NCI-H1048 (cell line): ENCODE results near the gene EXD3.
"Not testable (repeated sequence)": the region's sequence is repeated elsewhere in the genome, so short reads cannot be mapped to it uniquely, and the experiment has no call there.

Experiments used
- DNase-seq: peaks from one replicate; lab custom pipeline; 2025; lab: John Stamatoyannopoulos, UW

The EXD3 gene

GRCh38 chr9:137339908-137340462 is 83.0 kb downstream of the EXD3 start:
- not testable (repeated sequence) for DNase-seq

DNA sequence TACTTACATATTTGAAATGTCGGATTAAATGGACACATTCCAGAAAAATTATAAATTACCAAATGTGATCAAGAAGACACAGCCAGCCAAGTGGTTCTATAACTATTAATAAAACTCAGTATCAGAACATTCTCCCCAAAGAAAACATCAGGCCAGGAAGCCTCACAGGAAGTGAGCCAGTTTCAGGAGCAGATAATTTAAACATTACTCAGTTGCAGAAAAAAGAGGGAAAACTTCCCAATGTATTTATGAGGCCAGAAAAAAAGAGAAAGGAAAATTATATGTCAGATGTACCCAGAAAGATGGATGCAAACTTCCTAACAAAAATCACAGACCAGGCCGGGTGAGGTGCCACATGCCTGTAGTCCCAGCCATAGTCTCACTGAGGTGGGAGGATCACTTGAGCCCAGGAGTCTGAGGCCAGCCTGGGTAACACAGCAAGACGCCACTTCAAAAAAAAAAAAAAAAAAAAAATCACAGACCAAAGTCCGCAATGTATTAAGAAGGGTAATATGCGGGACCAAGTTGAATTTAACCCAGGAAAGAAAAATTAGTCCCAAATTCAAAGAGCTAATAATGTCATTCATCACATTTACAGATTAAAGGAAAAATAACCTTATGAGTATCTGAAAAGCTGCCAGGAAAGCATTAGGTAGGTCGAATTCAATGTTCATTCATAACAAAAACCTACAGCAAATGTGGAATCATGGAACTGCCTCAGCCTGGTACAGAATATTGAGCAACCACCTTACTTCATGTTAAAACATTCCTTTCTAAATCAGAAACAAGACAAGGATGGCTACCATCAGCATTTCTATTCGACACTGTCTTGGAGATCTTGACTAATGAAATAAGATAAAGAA is 83.7 kb downstream of the EXD3 start:
- no peak for DNase-seq

DNA sequence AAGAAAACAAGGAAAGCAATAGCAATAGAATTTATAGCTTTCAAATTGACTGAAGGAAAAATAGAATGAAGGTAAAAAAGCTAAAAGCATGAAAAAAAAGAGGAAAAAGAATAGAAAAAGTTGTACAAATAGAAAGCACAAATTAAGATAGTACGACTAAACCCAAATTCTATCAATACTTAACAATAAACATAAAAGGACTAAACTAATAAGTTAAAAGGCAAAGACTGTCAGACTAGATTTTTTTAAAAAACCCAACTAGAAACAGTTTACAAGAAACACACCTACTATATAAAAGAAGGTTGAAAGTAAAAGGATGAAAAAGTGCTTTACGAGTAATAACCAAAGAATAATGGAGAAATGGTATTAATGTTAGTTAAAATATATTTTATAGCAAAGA is 86.2 kb downstream of the EXD3 start:
- DNase-seq: no peak

DNA sequence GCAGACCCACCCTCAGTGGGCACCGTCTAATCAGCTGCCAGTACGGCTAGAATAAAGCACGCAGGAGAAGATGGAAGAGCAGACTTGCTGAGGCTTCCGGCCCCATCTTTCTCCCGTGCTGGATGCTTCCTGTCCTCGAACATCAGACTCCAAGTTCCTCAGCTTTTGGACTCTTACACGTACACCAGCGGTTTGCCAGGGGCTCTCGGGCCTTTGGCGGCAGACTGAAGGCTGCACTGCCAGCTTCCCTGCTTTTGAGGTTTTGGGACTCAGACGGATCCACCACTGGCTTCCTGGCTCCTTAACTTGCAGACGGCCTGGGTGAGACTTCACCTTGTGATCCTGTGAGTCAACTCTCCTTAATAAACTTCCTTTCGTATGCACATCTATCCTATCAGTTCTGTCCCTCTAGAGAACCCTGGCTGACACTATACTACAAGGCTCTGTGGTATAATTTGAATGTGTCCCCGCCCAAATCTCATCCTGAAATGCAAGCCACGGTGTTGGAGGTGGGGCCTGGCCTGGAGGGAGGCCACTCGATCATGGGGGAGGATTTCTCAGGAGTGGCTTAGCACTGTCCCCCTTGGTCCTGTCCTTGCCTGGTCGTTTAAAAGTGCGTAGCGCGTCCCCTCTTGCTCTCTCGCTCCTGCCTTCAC is 89.8 kb downstream of the EXD3 start:
- no peak for DNase-seq

DNA sequence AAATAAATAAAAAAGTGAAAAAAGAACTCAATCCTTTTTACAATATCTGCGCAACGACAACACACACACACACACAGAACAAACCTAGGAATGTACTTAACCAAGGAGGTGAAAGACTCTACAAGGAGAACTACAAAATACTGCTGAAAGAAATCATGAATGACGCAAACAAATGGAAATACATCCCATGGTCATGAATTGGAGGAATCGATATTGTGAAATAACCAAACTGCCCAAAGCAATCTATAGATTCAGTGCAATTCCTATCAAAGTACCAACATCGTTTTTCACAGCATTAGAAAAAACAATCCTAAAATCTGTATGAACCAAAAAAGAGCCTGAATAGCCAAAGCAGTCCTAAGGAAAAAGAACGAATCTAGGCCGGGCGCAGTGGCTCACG is 91.0 kb downstream of the EXD3 start:
- DNase-seq: no peak

DNA sequence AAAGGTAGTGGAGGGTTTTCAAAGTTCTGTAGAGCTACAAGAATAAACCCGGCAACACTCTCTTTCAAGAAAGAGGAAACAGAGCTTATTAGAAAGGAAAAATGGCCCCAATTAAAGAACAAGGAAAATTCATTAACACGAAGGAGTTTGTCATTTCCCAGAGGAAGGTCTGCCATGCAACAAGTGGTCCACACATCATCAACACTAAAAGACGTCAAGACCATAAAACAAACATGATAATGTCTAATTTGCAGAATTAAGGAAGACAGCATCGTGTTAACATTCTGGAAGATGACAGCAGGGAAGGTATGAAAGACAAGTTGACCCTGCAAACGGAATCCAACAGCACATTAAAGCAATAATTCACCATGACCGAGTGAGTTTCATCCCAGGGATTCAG is 92.3 kb downstream of the EXD3 start:
- no peak for DNase-seq

GRCh38 chr9:137329590-137329989 is 93.4 kb downstream of the EXD3 start:
- not testable (repeated sequence) for DNase-seq

- DNase-seq: not testable (repeated sequence)
Measured at GRCh38 chr9:137327641-137328550, 95.1 kb downstream of the EXD3 start.

DNA sequence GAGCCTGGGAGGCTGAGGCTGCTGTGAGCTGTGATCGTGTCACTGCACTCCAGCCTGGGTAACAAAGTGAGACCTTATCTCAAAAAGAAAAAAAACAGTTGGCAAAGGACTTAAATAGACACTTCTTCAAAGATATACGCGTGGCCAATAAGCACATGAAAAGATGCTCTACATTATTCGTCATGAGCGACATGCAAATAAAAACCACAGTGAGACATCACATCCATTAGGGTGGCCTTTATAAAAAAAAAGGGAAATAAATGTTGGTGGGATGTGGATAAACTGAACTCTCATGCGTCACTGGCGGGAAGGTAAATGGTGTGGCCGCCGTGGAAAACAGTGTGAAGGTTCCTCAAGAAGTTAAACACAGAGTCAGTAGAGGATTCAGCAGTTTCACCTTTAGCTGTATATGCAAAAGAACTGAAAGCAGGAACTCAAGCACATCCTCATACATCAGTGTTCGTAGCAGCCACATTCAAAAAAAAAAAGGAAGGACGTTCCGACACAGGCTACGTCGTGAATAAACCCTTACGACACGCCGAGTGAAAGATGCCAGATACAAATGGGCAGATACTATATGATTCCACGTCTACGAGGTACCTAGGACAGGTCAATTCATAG is 96.4 kb downstream of the EXD3 start:
- DNase-seq: no peak

DNA sequence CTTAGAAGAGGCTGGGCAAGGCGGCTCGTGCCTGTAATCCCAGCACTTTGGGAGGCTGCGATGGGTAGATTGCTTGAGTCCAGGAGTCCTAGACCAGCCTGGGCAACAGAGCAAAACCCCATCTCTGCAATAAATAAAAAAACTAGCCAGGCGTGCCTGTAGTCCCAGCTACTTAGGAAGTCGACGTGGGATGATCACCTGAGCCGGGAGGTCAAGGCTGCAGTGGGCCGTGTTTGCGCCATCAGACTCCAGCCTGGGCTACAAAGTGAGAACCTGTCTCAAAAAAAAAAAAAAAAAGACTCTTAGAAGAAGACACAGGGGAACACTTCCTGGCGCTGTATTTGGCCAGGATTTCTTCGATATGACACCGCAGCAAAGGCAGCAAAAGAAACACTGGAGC is 97.2 kb downstream of the EXD3 start:
- no peak for DNase-seq

- DNase-seq: no peak
Measured at GRCh38 chr9:137325124-137325523, 97.8 kb downstream of the EXD3 start.

DNA sequence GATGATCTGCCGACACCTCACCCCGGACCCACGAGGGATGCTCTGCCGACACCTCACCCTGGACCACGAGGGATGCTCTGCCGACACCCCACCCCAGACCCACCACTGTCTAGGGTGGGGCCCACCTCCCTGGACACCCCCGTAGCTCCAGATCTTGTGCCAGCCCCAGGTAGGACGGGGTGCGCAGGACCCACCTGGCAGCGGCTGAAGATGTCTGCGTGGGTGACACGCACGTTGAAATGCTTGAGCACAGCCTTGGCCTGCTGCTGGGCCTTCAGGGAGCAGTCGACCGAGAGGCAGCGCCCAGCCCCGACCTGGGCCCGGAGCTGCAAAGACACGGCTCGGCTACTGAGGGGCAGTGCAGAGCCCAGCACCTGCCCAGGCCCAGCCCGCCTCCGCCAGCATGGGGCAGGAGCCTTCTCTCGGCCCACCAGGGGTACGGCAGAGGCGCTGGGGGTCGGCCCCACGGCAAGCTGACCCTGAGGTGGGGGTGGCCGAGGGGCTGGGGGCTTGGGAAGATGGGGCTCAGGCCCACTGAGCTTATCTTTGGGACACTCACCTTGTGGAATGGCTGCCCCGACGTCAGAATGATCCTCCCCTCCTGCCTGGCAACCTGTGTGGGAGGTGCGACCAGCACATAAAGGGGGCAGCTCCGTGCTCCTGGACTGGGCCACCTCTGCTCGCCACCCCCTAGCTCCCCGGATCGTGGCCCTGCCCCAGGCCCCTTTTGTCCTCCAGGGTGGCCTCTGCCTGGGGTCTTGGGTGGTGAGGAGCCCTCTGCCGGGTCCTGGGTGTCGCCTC is 99.2 kb downstream of the EXD3 start:
- no peak for DNase-seq

- DNase-seq: no peak
Measured at GRCh38 chr9:137321726-137322361, 101.1 kb downstream of the EXD3 start.

DNA sequence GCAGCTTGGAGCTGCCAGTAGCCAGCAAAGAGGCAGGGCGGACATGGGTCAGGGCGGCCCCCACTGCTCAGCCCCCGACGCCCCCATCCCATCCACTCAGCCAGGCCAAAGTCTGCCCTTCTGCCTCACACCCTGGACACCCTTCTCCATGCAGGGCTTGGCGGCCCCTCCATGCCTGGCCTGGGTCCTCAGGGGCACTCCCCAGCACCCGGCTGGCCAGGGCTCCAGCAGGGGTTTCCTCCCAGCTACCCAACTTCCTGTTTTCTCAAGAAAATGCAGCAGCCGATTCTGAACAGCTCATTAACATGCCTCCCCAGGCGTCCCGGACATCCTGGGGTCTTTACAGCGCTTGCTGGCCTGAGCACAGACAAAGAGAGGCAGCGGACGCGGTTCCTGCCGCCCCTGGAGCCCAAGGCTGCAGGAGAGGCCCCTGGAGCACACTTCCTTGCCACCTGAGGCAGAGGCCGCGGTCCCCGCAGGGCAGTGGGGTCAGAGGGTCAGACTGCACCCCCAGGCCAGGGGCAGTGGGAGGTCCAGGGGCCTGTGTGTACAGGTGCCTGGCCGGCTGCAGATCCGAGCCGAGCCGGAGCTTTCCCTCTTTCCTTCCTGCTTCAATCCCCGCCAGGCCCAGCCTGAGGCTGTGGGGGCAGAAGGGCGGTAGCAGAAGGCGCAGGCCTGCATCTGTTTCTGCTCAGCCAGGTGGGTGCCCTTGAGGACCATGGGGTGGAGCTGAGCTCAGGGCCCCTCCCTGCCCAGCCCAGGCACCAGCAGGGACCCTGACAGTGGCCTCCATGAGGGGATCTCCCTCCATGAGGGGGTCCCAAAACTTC is 102.2 kb downstream of the EXD3 start:
- no peak for DNase-seq

- DNase-seq: no peak
Measured at GRCh38 chr9:137319739-137320551, 103.0 kb downstream of the EXD3 start.

GRCh38 chr9:137319011-137319738 is 103.8 kb downstream of the EXD3 start:
- no peak for DNase-seq

GRCh38 chr9:137318602-137319001 is 104.4 kb downstream of the EXD3 start:
- no peak for DNase-seq
